ENCODE measurements around the gene MAST2.
"Not testable (repeated sequence)": the region's sequence is repeated elsewhere in the genome, so short reads cannot be mapped to it uniquely, and the experiment has no call there.

The MAST2 gene

GRCh38 chr1:45925728-45926287, 122.4 kb downstream of the MAST2 start:
- peak; percentile 38 for DNase-seq (ENCODE audit: low spot score)
- no peak for TF ChIP-seq CTCF (IDR thresholded peaks at IDR 0.05; ENCODE audit: borderline replicate concordance, control extremely low read depth, extremely low read depth, insufficient read depth, missing control alignments)
- in situ Hi-C loops (cut with MboI; ENCODE audit: low sequenced_read_pairs, unreplicated experiment) = no loop called here

GRCh38 chr1:45926330-45926729, 122.9 kb downstream of the MAST2 start:
- in situ Hi-C loops (cut with MboI; ENCODE audit: low sequenced_read_pairs, unreplicated experiment) = no loop called here
- no peak for DNase-seq (ENCODE audit: low spot score)
- no peak for TF ChIP-seq CTCF (IDR thresholded peaks at IDR 0.05; ENCODE audit: borderline replicate concordance, control extremely low read depth, extremely low read depth, insufficient read depth, missing control alignments)

- in situ Hi-C loops (cut with MboI; ENCODE audit: low sequenced_read_pairs, unreplicated experiment); DNase-seq (ENCODE audit: low spot score): not testable (repeated sequence)
Observed at GRCh38 chr1:45927231-45927915, 124.0 kb downstream of the MAST2 start.

- no peak for DNase-seq (ENCODE audit: low spot score)
Observed at GRCh38 chr1:45928486-45929205, 125.2 kb downstream of the MAST2 start.

GRCh38 chr1:45929257-45929687, 125.9 kb downstream of the MAST2 start:
- in situ Hi-C loops (cut with MboI; ENCODE audit: low sequenced_read_pairs, unreplicated experiment) = no loop called here
- TF ChIP-seq CTCF (IDR thresholded peaks at IDR 0.05; ENCODE audit: borderline replicate concordance, control extremely low read depth, extremely low read depth, insufficient read depth, missing control alignments) = no peak
- no peak for DNase-seq (ENCODE audit: low spot score)

More at GRCh38 chr1:45928486-45929205, 125.2 kb downstream of the MAST2 start:
- in situ Hi-C loops (cut with MboI; ENCODE audit: low sequenced_read_pairs, unreplicated experiment) = no loop called here
- TF ChIP-seq CTCF (IDR thresholded peaks at IDR 0.05; ENCODE audit: borderline replicate concordance, control extremely low read depth, extremely low read depth, insufficient read depth, missing control alignments) = no peak

- TF ChIP-seq CTCF (IDR thresholded peaks at IDR 0.05; ENCODE audit: borderline replicate concordance, control extremely low read depth, extremely low read depth, insufficient read depth, missing control alignments) = no peak
Observed at GRCh38 chr1:45930258-45931150, 127.1 kb downstream of the MAST2 start.

GRCh38 chr1:45932205-45932604, 128.8 kb downstream of the MAST2 start:
- in situ Hi-C loops (cut with MboI; ENCODE audit: low sequenced_read_pairs, unreplicated experiment); DNase-seq (ENCODE audit: low spot score): not testable (repeated sequence)

More at GRCh38 chr1:45930258-45931150, 127.1 kb downstream of the MAST2 start:
- DNase-seq (ENCODE audit: low spot score) = no peak
- in situ Hi-C loops (cut with MboI; ENCODE audit: low sequenced_read_pairs, unreplicated experiment) = no loop called here
